ENCODE data around the gene ARAP2. TPM values are rescaled to one million over a fixed set of nuclear protein-coding genes. Genes with fewer than 3 reads are reported as not detected.

ARAP2 gene
- total RNA-seq, 2 experiments from 2014 or later: 35.8 to 49.7 TPM

DNA sequence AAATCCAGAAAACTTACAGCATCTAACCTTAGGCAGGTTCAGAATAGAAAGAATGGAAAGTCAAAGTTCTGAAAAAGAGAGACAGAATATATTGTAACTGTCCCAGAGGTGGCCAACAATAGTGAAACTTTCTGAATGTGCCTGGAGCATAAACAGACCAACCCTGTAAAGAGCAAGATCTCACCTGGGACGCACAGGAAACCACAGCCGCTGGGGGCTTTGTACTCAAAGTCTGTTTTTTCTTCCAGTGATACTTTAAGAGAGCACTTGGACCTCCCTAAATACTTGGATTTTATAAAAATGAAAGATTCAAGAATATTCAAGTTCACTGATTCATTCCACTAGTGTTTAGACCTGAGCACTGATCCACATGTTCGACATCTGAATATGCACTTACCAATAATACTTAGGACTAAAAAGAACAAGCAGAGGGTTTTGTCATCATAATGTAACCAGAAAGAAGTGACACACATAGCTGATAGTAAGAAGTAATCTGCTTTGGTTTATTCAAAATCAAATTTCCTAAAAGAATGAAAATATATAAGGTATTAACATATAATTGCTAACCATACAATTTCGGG lies 35.3 kb downstream of the ARAP2 start:
- Mint-ChIP-seq H3K9me3 (no peaks in the 10 kb centered on the region), H3K27ac (peak overlapping the region; percentile 25), H3K4me3 (no peak overlapping the region), H3K36me3 (ENCODE audit: low read depth) (peaks cover 56% of the 10 kb centered on the region), H3K27me3 (no peaks in the 10 kb centered on the region), H3K4me1 (peaks cover 35% of the 10 kb centered on the region)
- POLR2A ChIA-PET: no interaction called here
- DNase-seq: peak; percentile 39
- CTCF ChIA-PET: interaction anchor here (1.3 kb wide), 1 partner anchor 13 kb away, joined by 3 read pairs; no protein-coding TSS in a partner anchor

DNA sequence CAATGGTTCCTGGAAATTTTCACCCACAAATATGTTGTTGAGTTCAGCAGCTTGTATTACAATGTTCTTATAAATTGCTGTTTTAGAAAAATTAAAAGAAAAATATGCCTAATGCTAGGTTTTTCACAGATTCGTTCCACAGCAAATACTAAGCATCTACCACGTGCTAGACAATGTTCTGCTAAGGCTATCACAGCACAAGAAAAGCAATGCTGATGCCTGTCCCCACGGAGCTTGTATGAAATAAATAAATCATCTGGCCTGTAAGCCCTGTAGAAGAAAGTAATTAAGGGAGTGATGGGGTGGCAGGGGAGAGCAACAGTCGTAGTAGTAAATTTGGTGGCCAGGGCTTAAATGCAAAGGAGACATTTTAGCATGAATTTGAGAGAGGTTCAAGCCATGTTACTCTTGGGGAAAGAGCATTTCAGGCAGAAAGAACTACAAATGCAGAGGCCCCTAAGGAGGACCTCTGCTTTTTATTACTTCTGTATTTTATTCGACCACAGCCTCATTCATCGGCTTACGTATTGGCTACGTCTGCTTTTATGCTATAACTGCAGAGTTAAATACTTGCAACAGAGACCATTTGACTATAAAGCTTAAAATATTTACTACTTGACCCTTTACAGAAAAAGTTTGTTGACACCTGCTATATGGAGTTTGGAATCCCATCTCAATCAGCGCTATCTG lies 36.3 kb downstream of the ARAP2 start:
- POLR2A ChIA-PET: interaction anchor here (0.6 kb wide), 1 partner anchor 12 kb away, joined by 3 read pairs; no protein-coding TSS in a partner anchor
- Mint-ChIP-seq H3K36me3 (ENCODE audit: low read depth) (peaks cover 58% of the 10 kb centered on the region), H3K4me1 (peaks cover 38% of the 10 kb centered on the region), H3K27me3 (no peaks in the 10 kb centered on the region), H3K4me3 (no peak overlapping the region), H3K27ac (no peak overlapping the region), H3K9me3 (no peaks in the 10 kb centered on the region)
- CTCF ChIA-PET: interaction anchor here (0.8 kb wide), 1 partner anchor 36 kb away, joined by 3 read pairs; the partner anchor contains the start of gene ARAP2
- DNase-seq: no peak

DNA sequence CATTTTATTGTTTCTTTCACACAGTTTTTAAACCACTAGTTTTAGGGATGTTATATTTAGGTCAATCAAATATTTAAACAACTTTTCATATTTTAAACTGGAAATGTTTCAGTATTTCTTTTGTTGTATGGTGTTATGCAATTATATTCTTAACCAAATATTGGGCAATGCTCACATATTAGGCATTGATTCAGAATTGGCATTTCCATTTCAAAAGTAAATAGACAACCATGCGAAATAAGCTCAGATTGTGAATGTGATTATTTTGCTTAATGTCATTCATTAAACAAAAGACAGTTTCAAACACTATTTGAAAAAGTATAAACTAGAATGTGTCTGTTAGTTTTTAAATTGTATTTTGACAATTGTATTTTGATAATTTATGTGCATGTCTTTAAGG lies 36.9 kb downstream of the ARAP2 start:
- Mint-ChIP-seq H3K4me1 (peaks cover 36% of the 10 kb centered on the region), H3K9me3 (no peaks in the 10 kb centered on the region)
- CTCF ChIA-PET: interaction anchor here (0.7 kb wide), 1 partner anchor 41 kb away, joined by 5 read pairs; no protein-coding TSS in a partner anchor

DNA sequence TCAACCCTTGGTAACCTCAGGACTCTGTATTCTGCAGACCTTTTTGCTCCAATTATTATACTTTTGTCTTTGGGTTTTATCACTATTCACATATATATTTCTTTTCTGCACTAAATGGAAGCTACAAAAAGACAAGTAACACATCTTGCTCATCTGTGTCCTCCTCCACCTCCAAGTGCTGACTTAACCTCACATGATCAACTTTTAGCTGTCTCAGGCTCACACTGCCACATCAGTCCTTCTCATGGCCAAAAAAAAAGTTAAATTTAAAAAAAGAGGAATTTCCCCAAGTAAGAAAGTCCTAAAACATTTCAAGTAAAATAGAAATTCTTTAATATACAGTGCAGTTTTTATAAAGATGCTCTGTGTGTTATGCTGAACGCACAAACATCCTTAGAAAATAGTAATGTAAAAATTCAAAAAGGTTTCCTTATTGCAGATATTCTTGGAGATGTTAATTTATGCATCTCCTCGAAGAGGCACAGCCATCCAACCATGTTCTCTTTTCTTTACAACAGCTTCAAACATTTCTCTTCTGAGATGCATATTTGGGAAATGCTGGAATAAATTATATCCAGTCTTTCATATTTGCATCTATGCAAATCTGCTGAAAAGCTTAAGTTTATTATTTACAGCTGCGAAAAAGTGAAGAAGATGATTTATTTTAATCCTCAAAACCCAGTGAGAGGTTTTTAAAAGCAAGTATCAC lies 37.6 kb downstream of the ARAP2 start:
- Mint-ChIP-seq H3K36me3 (ENCODE audit: low read depth) (peaks cover 53% of the 10 kb centered on the region), H3K27ac (no peak overlapping the region), H3K4me1 (peaks cover 36% of the 10 kb centered on the region), H3K4me3 (no peak overlapping the region), H3K9me3 (no peaks in the 10 kb centered on the region), H3K27me3 (no peaks in the 10 kb centered on the region)
- no peak for DNase-seq
- ChIA-PET POLR2A (no interaction called here), CTCF (interaction anchor here (0.6 to 0.7 kb wide), 2 partner anchors 42 to 76 kb away, joined by 3 to 5 read pairs; no protein-coding TSS in a partner anchor)

More for the DNA sequence above, 36.9 kb downstream of the ARAP2 start:
- DNase-seq: no peak
- Mint-ChIP-seq H3K27ac (no peak overlapping the region), H3K36me3 (ENCODE audit: low read depth) (peaks cover 56% of the 10 kb centered on the region), H3K27me3 (no peaks in the 10 kb centered on the region), H3K4me3 (no peak overlapping the region)
- POLR2A ChIA-PET: interaction anchor here (0.6 kb wide), 1 partner anchor 12 kb away, joined by 3 read pairs; no protein-coding TSS in a partner anchor

DNA sequence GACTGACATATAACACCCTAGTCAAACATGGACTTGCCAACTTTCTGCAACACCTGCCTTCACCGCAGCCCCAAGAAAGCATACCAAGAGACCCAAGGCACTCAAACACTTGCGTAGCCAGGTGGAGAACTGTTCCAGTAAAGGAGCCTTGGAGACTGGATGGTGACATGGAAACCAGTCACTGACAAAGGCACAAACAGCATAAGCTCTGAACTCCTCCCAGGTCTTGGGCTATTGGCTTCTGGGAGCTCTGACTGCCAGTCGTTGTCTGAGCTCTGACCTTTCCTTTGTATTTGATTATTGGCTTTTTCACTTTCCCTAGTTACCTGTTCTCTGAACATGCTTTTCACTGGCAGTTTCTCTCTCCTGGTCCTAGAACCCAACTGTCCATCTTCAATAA lies 38.3 kb downstream of the ARAP2 start:
- H3K27me3 Mint-ChIP-seq: no peaks in the 10 kb centered on the region
- POLR2A ChIA-PET: no interaction called here
- no peaks in the 10 kb centered on the region for H3K9me3 Mint-ChIP-seq
- peaks cover 36% of the 10 kb centered on the region for H3K4me1 Mint-ChIP-seq
- H3K36me3 Mint-ChIP-seq (ENCODE audit: low read depth): peaks cover 48% of the 10 kb centered on the region
- CTCF ChIA-PET: interaction anchor here (0.6 to 1.0 kb wide), 4 partner anchors 10 to 110 kb away, joined by 3 to 5 read pairs (median 4); no protein-coding TSS in a partner anchor
- H3K4me3 Mint-ChIP-seq: no peak overlapping the region
- no peak overlapping the region for H3K27ac Mint-ChIP-seq
- no peak for DNase-seq

DNA sequence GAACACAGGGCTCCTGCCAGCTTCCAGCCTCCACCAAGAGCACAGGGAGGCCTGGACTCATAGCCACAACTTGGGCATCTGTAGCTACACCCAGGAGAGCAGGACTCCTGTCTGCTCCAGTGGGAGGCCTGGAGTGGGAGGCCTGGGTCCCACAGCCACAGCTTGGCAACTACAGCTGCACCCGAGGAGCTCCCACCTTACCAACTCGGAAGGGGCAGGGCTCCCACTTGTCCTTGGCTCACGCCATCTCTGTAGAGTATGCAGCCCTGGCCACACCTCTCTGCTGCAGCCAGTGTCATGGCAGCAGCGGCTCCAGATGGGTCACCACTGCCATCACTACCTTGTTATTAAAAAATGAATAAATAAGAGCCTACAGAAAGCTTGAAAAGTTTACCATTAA lies 45.5 kb downstream of the ARAP2 start:
- Mint-ChIP-seq H3K27ac (no peak overlapping the region), H3K9me3 (no peaks in the 10 kb centered on the region), H3K36me3 (ENCODE audit: low read depth) (peaks cover 16% of the 10 kb centered on the region), H3K27me3 (no peaks in the 10 kb centered on the region), H3K4me3 (no peak overlapping the region), H3K4me1 (peaks cover 17% of the 10 kb centered on the region)
- no peak for DNase-seq
- POLR2A ChIA-PET: interaction anchor here (0.6 kb wide), 1 partner anchor 50 kb away, joined by 3 read pairs; no protein-coding TSS in a partner anchor
- CTCF ChIA-PET: interaction anchor here (0.6 to 0.7 kb wide), 2 partner anchors 37 to 201 kb away, joined by 3 read pairs; no protein-coding TSS in a partner anchor

DNA sequence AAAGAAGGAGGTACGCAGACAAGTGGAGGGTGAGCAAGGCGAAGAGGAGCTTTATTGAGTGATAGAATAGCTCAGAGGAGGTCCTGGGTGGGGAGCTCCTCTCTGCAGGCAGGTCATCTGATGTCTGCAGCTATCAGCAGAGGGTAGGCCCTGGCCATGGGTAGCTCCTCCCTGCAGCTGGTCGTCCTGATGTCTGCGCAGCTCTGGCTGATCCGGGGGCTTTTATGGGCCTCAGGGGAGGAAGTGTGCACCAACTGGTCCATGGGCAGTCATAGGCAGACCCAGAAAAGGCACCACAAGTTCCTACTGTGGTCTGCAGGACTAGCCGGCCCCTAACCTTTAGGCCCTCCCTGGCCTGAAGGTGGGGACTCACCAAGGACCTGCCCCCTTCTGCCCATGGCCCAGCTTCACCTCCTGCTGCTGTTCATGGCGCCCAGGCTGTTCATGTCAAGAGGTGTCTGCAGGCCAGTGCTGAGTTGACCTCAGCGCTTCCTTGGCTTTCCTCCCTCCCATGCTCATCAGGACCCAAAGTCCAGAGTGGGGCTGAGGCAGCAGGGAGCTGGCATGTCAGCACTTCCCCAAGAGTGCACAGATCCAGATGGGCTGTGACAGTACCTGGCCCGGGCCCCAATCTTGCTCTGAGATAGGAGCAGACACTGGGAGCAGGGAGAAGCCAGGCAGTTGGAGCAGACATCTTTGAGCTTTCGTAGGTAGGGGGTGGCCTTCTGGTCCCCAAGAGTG lies 46.1 kb downstream of the ARAP2 start:
- DNase-seq: no peak
- no peak overlapping the region for H3K4me3 Mint-ChIP-seq
- peaks cover 12% of the 10 kb centered on the region for H3K36me3 Mint-ChIP-seq (ENCODE audit: low read depth)
- no peak overlapping the region for H3K27ac Mint-ChIP-seq
- ChIA-PET CTCF (interaction anchor here (0.7 kb wide), 1 partner anchor 201 kb away, joined by 3 read pairs; no protein-coding TSS in a partner anchor), POLR2A (interaction anchor here (0.6 kb wide), 1 partner anchor 50 kb away, joined by 3 read pairs; no protein-coding TSS in a partner anchor)
- H3K4me1 Mint-ChIP-seq: peaks cover 14% of the 10 kb centered on the region
- H3K27me3 Mint-ChIP-seq: no peaks in the 10 kb centered on the region
- H3K9me3 Mint-ChIP-seq: no peaks in the 10 kb centered on the region

DNA sequence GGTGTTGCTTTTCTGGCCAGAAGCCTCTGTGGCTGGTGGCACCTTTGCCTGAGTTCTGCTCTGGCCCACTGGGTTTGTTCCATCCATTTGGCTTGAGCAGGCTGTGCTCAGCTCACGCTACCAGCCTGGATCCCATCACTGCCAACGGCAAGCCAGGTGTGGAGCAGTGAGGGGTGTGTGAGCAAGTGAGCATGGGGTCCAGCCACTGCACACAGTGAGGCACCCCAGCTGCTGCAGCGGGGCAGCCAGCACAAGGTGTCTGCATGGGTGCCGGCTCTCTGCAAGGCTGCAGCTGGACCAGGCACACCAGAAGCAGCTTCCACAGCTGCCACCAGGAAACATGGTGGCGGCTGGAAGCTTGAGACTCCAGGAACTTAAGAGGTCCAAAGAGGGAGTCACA lies 46.8 kb downstream of the ARAP2 start:
- H3K27me3 Mint-ChIP-seq: no peaks in the 10 kb centered on the region
- POLR2A ChIA-PET: no interaction called here
- peaks cover 14% of the 10 kb centered on the region for H3K4me1 Mint-ChIP-seq
- no peaks in the 10 kb centered on the region for H3K9me3 Mint-ChIP-seq
- no peak for DNase-seq
- peaks cover 17% of the 10 kb centered on the region for H3K36me3 Mint-ChIP-seq (ENCODE audit: low read depth)
- CTCF ChIA-PET: no interaction called here
- no peak overlapping the region for H3K4me3 Mint-ChIP-seq
- H3K27ac Mint-ChIP-seq: no peak overlapping the region

DNA sequence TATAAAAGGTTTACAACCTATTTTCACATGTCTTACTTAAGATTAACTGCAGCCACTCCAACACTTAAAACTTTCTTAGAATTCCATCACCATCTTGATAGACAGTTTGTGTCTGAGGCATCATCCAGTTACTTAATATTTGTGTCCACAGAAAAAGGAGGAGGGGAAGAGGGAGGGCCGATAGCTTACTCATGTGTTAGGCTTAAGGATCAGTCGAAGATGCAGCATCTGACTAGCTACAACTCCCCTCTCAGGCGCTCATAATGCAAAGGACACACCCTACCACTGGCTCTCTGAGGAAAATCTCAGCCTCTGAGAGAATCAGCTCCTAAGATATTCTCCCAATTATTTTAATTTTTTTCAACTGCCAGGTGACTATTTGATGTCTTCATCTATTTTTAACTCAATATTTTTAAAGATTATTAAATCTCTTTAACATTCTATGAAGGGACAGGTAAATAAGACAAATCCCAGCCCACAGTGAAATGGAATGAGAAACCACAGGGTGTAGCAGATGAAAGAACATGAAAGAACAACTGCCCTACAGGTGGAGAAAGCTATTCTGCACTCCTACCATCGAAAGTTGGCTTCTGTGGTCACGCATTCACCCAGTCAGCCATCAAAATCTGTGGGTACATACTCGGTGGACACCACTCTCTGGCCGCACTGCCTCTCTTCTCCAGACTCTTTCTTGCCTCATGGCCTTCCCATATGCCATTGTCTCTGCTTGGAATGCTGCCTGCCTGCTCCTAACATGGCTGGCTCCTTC lies 48.0 kb downstream of the ARAP2 start:
- CTCF ChIA-PET: interaction anchor here (0.7 to 1.5 kb wide), 2 partner anchors 10 to 13 kb away, joined by 3 read pairs; no protein-coding TSS in a partner anchor
- no peaks in the 10 kb centered on the region for H3K9me3 Mint-ChIP-seq
- peaks cover 23% of the 10 kb centered on the region for H3K36me3 Mint-ChIP-seq (ENCODE audit: low read depth)
- POLR2A ChIA-PET: no interaction called here
- peaks cover 18% of the 10 kb centered on the region for H3K4me1 Mint-ChIP-seq
- H3K27ac Mint-ChIP-seq: no peak overlapping the region
- DNase-seq: no peak
- H3K27me3 Mint-ChIP-seq: no peaks in the 10 kb centered on the region
- no peak overlapping the region for H3K4me3 Mint-ChIP-seq

DNA sequence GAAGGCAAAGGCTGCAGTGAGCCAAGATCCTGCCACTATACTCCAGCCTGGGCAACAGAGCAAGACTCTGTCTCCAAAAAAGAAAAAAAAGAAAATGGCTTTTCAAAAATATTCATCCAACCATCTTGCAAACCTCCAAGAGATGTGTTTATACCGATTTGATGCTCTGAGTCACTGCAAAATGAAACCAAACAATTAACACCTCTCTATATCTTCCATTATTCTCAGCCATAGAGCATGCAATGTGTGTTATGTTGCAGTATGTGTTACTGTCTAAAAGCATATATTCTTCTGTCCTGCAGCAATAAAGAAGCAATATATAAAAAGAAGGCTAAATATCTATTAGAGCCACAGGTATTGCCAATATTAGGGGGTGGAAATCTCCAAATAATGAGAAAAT lies 51.4 kb downstream of the ARAP2 start:
- H3K27me3 Mint-ChIP-seq: no peaks in the 10 kb centered on the region
- peaks cover 27% of the 10 kb centered on the region for H3K36me3 Mint-ChIP-seq (ENCODE audit: low read depth)
- ChIA-PET POLR2A (no interaction called here), CTCF (interaction anchor here (0.7 to 1.4 kb wide), 2 partner anchors 11 to 39 kb away, joined by 3 read pairs; no protein-coding TSS in a partner anchor)
- DNase-seq: no peak
- H3K4me1 Mint-ChIP-seq: peaks cover 43% of the 10 kb centered on the region
- no peaks in the 10 kb centered on the region for H3K9me3 Mint-ChIP-seq
- H3K27ac Mint-ChIP-seq: no peak overlapping the region
- no peak overlapping the region for H3K4me3 Mint-ChIP-seq

DNA sequence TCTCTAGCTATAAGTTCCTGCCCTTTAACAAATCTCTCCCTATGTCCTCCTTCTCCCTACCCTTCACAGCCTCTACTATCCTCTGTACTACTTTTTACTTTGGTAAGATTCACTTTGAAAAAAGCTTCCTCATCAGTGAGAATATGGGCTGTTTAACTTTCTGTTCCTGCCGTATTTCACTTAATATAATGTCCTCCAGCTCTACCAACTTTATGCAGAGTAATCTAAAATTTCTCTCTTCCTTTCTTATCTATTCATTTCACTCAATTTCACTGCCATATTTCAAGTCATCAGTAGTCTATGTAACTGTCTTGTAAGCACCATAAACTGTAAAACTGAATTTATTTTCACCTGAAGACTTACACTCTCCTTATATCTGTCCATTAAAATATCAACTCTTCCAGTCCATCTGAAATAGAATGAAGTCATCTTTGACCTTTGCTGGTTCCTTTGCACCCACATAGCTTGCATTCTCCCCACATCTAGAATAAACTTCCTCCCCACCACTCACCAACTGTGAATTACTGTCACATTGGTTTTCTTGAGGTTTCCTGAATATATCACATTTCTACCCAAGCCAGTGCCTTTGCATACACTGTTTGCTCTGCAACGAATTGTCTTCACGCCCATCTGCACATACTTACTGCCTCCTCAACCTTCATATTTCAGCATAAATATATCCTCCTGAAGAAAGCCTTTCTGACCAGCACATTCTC lies 54.6 kb downstream of the ARAP2 start:
- Mint-ChIP-seq H3K27ac (peak overlapping the region; percentile 78), H3K27me3 (no peaks in the 10 kb centered on the region), H3K9me3 (no peaks in the 10 kb centered on the region), H3K4me1 (peaks cover 29% of the 10 kb centered on the region), H3K4me3 (peak overlapping the region; percentile 15), H3K36me3 (ENCODE audit: low read depth) (peaks cover 32% of the 10 kb centered on the region)
- ChIA-PET POLR2A (interaction anchor here (0.6 kb wide), 1 partner anchor 1493 kb away, joined by 3 read pairs; no protein-coding TSS in a partner anchor), CTCF (no interaction called here)
- peak; percentile 22 for DNase-seq

All from activated CD4-positive, alpha-beta T cell treated with anti-CD3 and anti-CD28 coated beads, Interleukin-2, amount 10 ng/mL, durations not matched to agents 7 days and 5 days (primary cell).